Spinal cord (tissue), 10 donors: ENCODE results near the gene LYZ. TPM values are rescaled to one million over a fixed set of nuclear protein-coding genes. Genes with fewer than 3 reads are reported as not detected.
"Not testable (repeated sequence)": the region's sequence is repeated elsewhere in the genome, so short reads cannot be mapped to it uniquely, and the experiment has no call there.

Experiments used
- DNase-seq, 6 donors: peaks; one replicate each; pipeline versions ENCODE4 v3.0.0 to v3.0.0-alpha.2; 2013 to 2015; ENCODE audit warnings: low spot score in 6 of 6, low read depth in 4 of 6
- H3K27ac ChIP-seq: one replicate; pipeline ENCODE4 v1.5.1; 2013; ENCODE audit warnings: low read depth, low read length, control low read depth
- H3K27me3 ChIP-seq: one replicate; pipeline ENCODE4 v1.6.1; 2013; ENCODE audit warnings: low read length; ENCODE audit not compliant: control insufficient read depth, insufficient read depth
- H3K36me3 ChIP-seq: one replicate; pipeline ENCODE4 v1.6.1; 2013; ENCODE audit warnings: low read length; ENCODE audit not compliant: control insufficient read depth, insufficient read depth
- H3K4me1 ChIP-seq: one replicate; pipeline ENCODE4 v1.6.1; 2013; ENCODE audit warnings: low read length; ENCODE audit not compliant: control insufficient read depth, insufficient read depth
- H3K4me3 ChIP-seq: one replicate; pipeline ENCODE4 v1.5.1; 2013; ENCODE audit warnings: low read depth, low read length, control low read depth
- H3K9me3 ChIP-seq: one replicate; pipeline ENCODE4 v1.6.1; 2013; ENCODE audit warnings: low read length; ENCODE audit not compliant: control insufficient read depth, insufficient read depth
- WGBS: methylation state at CpG from one replicate; pipeline ENCODE4 v1.1.5; 2013; ENCODE audit warnings: missing lambda C conversion rate; ENCODE audit not compliant: insufficient coverage; 5-methylcytosine and 5-hydroxymethylcytosine counted together
- long read RNA-seq, 4 donors: transcript quantifications; one replicate each; lab custom pipeline, GENCODE V29; 2026
- polyA plus RNA-seq, 2 donors: library from polyadenylated mRNA; unstranded; fragments of 120-200 nt; gene quantifications; one replicate each; pipeline ENCODE4 v1.2.1, GENCODE V29; 2013; ENCODE audit not compliant: insufficient read length in 2 of 2
- total RNA-seq, 2 donors: library from RNA; depleted of rRNA in 1 of 2; stranded (reverse); fragments of 120-200 nt in 1 of 2; fragments of >200 nt in 1 of 2; gene quantifications; one replicate each; pipeline versions ENCODE4 v1.2.3 to v1.2.4, GENCODE V29; 2013 to 2014
- donor health status: healthy.

The LYZ gene
- 100 to 1,000 TPM in 1 of 2 donors, 1 to 10 TPM in 1; 9.1 to 156 TPM for total RNA-seq
- polyA plus RNA-seq, result 1 to 10 TPM; 1.3 to 4.1 TPM
- long read RNA-seq, donor 1, partial matches to known transcripts, result 0 of 1 reads
- long read RNA-seq, donor 1, other reads (novel, unspliced or antisense), result 0 of 1 reads
- long read RNA-seq, donor 2, partial matches to known transcripts, result 0 of 1 reads
- long read RNA-seq, donor 2, other reads (novel, unspliced or antisense), result 0 of 1 reads
- long read RNA-seq, donor 3, result 0 reads
- long read RNA-seq, donor 4, partial matches to known transcripts, result 0 of 3 reads
- long read RNA-seq, donor 4, other reads (novel, unspliced or antisense), result 0 of 3 reads

- Histone ChIP-seq H3K36me3 (no peaks in the 10 kb centered on the region), H3K9me3 (no peaks in the 10 kb centered on the region), H3K27me3 (no peaks in the 10 kb centered on the region), H3K4me3 (no peak within 1 kb of the TSS), H3K27ac (no peak within 1 kb of the TSS), H3K4me1 (no peaks in the 10 kb centered on the region)
- 80% methylated on average over 1 of the region's 4 CpGs for WGBS
- no peak for DNase-seq
These were observed at the start of gene LYZ for GRCh38 chr12:69348162-69348938. Gene LYZ, plus strand, starts transcription at chr12:69348381. Its CDS starts 28 bp downstream, at chr12:69348409.

- Histone ChIP-seq H3K27me3 (no peaks in the 10 kb centered on the region), H3K9me3 (no peaks in the 10 kb centered on the region), H3K36me3 (no peaks in the 10 kb centered on the region), H3K4me1 (no peaks in the 10 kb centered on the region), H3K27ac (no peak overlapping the region), H3K4me3 (no peak overlapping the region)
- no peak for DNase-seq
- WGBS, result no CpG with 5 or more reads among the region's 2 CpGs
These were observed 49.2 kb upstream of the LYZ start for GRCh38 chr12:69298947-69299346.

GRCh38 chr12:69304284-69304683 is 43.9 kb upstream of the LYZ start:
- no peak overlapping the region for H3K4me3 ChIP-seq
- H3K4me1 ChIP-seq, result no peaks in the 10 kb centered on the region
- no peaks in the 10 kb centered on the region for H3K36me3 ChIP-seq
- no CpG with 5 or more reads among the region's 1 CpG for WGBS
- no peak overlapping the region for H3K27ac ChIP-seq
- DNase-seq, result no peak
- H3K27me3 ChIP-seq, result no peaks in the 10 kb centered on the region
- H3K9me3 ChIP-seq, result no peaks in the 10 kb centered on the region

- Histone ChIP-seq H3K9me3 (no peaks in the 10 kb centered on the region), H3K27ac (no peak overlapping the region), H3K36me3 (no peaks in the 10 kb centered on the region), H3K27me3 (no peaks in the 10 kb centered on the region), H3K4me1 (no peaks in the 10 kb centered on the region), H3K4me3 (no peak overlapping the region)
- DNase-seq, result no peak
- no CpG with 5 or more reads among the region's 3 CpGs for WGBS
These were observed 38.7 kb upstream of the LYZ start for GRCh38 chr12:69309461-69309860.

DNA sequence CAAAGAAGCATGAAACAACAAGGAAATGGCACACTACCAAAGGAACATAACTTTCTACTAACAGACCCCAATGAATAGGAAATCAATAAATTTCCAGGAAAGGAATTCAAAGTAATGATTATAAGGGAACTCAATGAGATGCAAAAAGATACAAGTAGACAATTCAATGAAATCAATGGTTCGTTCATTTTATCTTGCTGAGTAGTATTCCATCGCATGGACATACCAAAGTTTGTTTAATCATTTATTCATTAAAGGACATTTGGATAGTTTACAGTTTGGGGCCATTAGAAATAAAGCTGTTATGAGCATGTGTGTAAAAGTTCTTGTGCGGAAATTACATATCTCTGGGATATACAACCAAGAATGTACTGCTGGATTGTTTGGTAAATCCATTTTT is 35.0 kb upstream of the LYZ start:
- Histone ChIP-seq H3K4me3 (no peak overlapping the region), H3K9me3 (no peaks in the 10 kb centered on the region), H3K27ac (no peak overlapping the region), H3K36me3 (no peaks in the 10 kb centered on the region), H3K4me1 (no peaks in the 10 kb centered on the region), H3K27me3 (no peaks in the 10 kb centered on the region)
- no peak for DNase-seq
- no CpG with 5 or more reads among the region's 3 CpGs for WGBS

DNA sequence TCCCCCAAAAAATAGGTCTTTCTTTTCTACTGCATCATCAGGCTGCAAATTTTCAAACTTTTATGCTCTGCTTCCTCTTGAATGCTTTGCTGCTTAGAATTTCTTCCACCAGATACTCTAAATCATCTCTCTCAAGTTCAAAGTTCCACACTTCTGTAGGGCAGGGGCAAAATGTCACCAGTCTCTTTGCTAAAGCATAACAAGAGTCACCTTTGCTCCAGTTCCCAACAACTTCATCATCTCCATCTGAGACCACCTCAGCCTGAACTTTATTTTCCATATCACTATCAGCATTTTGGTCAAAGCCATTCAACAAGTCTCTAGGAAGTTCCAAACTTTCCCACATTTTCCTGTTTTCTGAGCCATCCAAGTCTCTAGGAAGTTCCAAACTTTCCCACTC is 31.4 kb upstream of the LYZ start:
- not testable (repeated sequence) for H3K36me3 ChIP-seq, H3K4me1 ChIP-seq, H3K4me3 ChIP-seq, H3K27me3 ChIP-seq, DNase-seq, H3K27ac ChIP-seq, H3K9me3 ChIP-seq

DNA sequence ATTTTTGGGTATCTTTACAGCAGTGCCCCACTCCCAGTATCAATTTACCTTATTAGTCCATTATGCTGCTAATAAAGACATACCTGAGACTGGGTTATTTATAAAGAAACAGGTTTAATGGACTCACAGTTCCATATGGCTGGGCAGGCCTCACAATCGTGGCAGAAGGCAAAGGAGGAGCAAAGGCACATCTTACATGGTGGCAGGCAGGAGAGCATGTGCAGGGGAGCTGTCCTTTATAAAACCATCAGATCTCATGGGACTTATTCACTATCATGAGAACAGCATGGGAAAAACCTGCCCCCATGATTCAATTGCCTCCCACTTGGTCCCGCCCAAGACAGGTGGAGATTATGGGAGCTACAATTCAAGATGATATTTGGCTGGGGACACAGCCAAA is 30.9 kb upstream of the LYZ start:
- not testable (repeated sequence) for DNase-seq, H3K4me1 ChIP-seq, H3K4me3 ChIP-seq, H3K36me3 ChIP-seq, H3K27ac ChIP-seq, H3K9me3 ChIP-seq, H3K27me3 ChIP-seq
- WGBS, result 67% methylated on average over 1 of the region's 2 CpGs

- Histone ChIP-seq H3K27ac (no peak overlapping the region), H3K4me3 (no peak overlapping the region), H3K27me3 (no peaks in the 10 kb centered on the region), H3K9me3 (no peaks in the 10 kb centered on the region), H3K36me3 (no peaks in the 10 kb centered on the region), H3K4me1 (no peaks in the 10 kb centered on the region)
- DNase-seq, result no peak
- WGBS, result 100% methylated on average over 1 of the region's 2 CpGs
These were observed 30.0 kb upstream of the LYZ start for GRCh38 chr12:69318225-69318624.

DNA sequence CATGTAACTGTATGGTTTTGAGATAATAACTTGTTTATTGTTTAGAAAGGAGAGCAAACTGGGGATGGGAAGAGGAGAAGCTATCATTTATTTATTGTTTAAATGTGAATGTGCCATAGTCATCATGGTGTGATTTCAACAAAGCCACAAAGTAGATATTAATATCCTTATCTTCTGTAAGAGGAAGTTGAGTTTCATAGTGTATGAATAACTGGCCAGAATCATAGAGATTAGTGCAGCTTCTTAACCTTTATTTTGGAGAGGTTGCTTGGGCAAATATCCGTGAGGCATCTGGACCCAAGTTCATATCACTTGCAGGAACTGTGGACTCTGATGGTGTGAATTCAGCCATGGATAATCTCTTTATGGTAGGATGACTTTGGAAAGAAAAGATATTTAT is 26.8 kb upstream of the LYZ start:
- Histone ChIP-seq H3K36me3 (no peaks in the 10 kb centered on the region), H3K4me3 (no peak overlapping the region), H3K4me1 (no peaks in the 10 kb centered on the region), H3K27me3 (no peaks in the 10 kb centered on the region), H3K9me3 (no peaks in the 10 kb centered on the region), H3K27ac (no peak overlapping the region)
- 86% methylated on average over 1 of the region's 1 CpG for WGBS
- DNase-seq, result no peak
